GM18870 (cell line): ENCODE results near the gene DHX30.
"Not testable (repeated sequence)": the region's sequence is repeated elsewhere in the genome, so short reads cannot be mapped to it uniquely, and the experiment has no call there.

ENCODE experiments used
- ATAC-seq: cut with Tn5 transposase; IDR thresholded peaks from one replicate; pipeline ENCODE4 v1.9.1; 2021; ENCODE audit warnings: moderate library complexity; ENCODE audit not compliant: unreplicated experiment

The DHX30 gene

GRCh38 chr3:47802734-47803479 lies at the start of gene DHX30:
Gene DHX30, plus strand, starts transcription at chr3:47803138. Its CDS starts 7,546 bp downstream, at chr3:47810684.
- ATAC-seq = peak; percentile 77

- no peak for ATAC-seq
Observed at GRCh38 chr3:47758261-47759025, 44.5 kb upstream of the DHX30 start.

- ATAC-seq = not testable (repeated sequence)
Observed at GRCh38 chr3:47760207-47760606, 42.7 kb upstream of the DHX30 start.

GRCh38 chr3:47761046-47761445 lies 41.9 kb upstream of the DHX30 start:
- no peak for ATAC-seq

- ATAC-seq = no peak
Observed at GRCh38 chr3:47762233-47762632, 40.7 kb upstream of the DHX30 start.

- no peak for ATAC-seq
Observed at GRCh38 chr3:47766186-47766585, 36.8 kb upstream of the DHX30 start.

GRCh38 chr3:47772047-47772446 lies 30.9 kb upstream of the DHX30 start:
- no peak for ATAC-seq

GRCh38 chr3:47772788-47773187 lies 30.1 kb upstream of the DHX30 start:
- no peak for ATAC-seq

GRCh38 chr3:47778746-47779145 lies 24.2 kb upstream of the DHX30 start:
- no peak for ATAC-seq

- ATAC-seq = peak; percentile 9
Observed at GRCh38 chr3:47780741-47781684, 21.9 kb upstream of the DHX30 start.

- peak; percentile 82 for ATAC-seq
Observed at GRCh38 chr3:47781685-47782445, 21.1 kb upstream of the DHX30 start, which contains the start of gene SMARCC1. Gene SMARCC1, minus strand, starts transcription at chr3:47781893. Its CDS starts 96 bp downstream, at chr3:47781797.

- ATAC-seq = no peak
Observed at GRCh38 chr3:47782446-47783308, 20.3 kb upstream of the DHX30 start.

GRCh38 chr3:47783673-47784072 lies 19.3 kb upstream of the DHX30 start:
- ATAC-seq = no peak

- ATAC-seq = no peak
Observed at GRCh38 chr3:47791193-47791855, 11.6 kb upstream of the DHX30 start.

GRCh38 chr3:47792699-47793098 lies 10.2 kb upstream of the DHX30 start:
- no peak for ATAC-seq

- ATAC-seq = no peak
Observed at GRCh38 chr3:47794544-47794943, 8.4 kb upstream of the DHX30 start.

- ATAC-seq = no peak
Observed at GRCh38 chr3:47799733-47800132, 3.2 kb upstream of the DHX30 start.

GRCh38 chr3:47803480-47804025 lies 615 bp downstream of the DHX30 start:
- ATAC-seq = no peak

GRCh38 chr3:47804577-47804976 lies 1.6 kb downstream of the DHX30 start:
- no peak for ATAC-seq
